Mesendoderm (in vitro differentiated cells): ENCODE data around the gene FOXP2.
"Not testable (repeated sequence)": the region's sequence is repeated elsewhere in the genome, so short reads cannot be mapped to it uniquely, and the experiment has no call there.

Source experiments
- DNase-seq: peaks from one replicate; pipeline ENCODE4 v3.0.0; 2013
- H2AK5ac ChIP-seq: 2 replicates; pipeline ENCODE4 v1.6.1; 2013; ENCODE audit warnings: low read length, inconsistent platforms
- H2BK120ac ChIP-seq: 2 replicates; pipeline ENCODE4 v1.6.1; 2013; ENCODE audit warnings: low read depth, mild to moderate bottlenecking, low read length, moderate library complexity, mixed read lengths
- H2BK15ac ChIP-seq: replicated peaks from 2 replicates; pipeline ENCODE4 v1.6.1; 2013; ENCODE audit warnings: low read depth, mild to moderate bottlenecking, moderate library complexity
- H2BK5ac ChIP-seq: 2 replicates; pipeline ENCODE4 v1.6.1; 2013; ENCODE audit warnings: low read length, inconsistent platforms
- H3K18ac ChIP-seq: 2 replicates; pipeline ENCODE4 v1.6.1; 2013; ENCODE audit warnings: mild to moderate bottlenecking, low read length, mixed read lengths
- H3K23ac ChIP-seq: one replicate; pipeline ENCODE4 v1.6.1; 2013; ENCODE audit warnings: low read length
- H3K27ac ChIP-seq: 2 replicates; pipeline ENCODE4 v1.5.1; 2013; ENCODE audit warnings: low read depth, mild to moderate bottlenecking, inconsistent platforms, low read length, moderate library complexity
- H3K27me3 ChIP-seq: 2 replicates; pipeline ENCODE4 v1.6.1; 2013; ENCODE audit warnings: low read length, control low read depth, mild to moderate bottlenecking, inconsistent platforms; ENCODE audit not compliant: insufficient read depth, poor library complexity
- H3K36me3 ChIP-seq: 2 replicates; pipeline ENCODE4 v1.6.1; 2013; ENCODE audit warnings: low read length, inconsistent platforms; ENCODE audit not compliant: control insufficient read depth, insufficient read depth
- H3K4ac ChIP-seq: one replicate; pipeline ENCODE4 v1.6.1; 2013; ENCODE audit warnings: low read depth, mild to moderate bottlenecking, low read length, moderate library complexity
- H3K4me1 ChIP-seq: 2 replicates; pipeline ENCODE4 v1.6.1; 2013; ENCODE audit warnings: low read depth, low read length, inconsistent platforms; ENCODE audit not compliant: control insufficient read depth
- H3K4me2 ChIP-seq: 2 replicates; pipeline ENCODE4 v1.6.1; 2013; ENCODE audit warnings: low read length
- H3K4me3 ChIP-seq: 2 replicates; pipeline ENCODE4 v1.5.1; 2013; ENCODE audit warnings: mild to moderate bottlenecking, low read length
- H3K56ac ChIP-seq: one replicate; pipeline ENCODE4 v1.6.1; 2013; ENCODE audit warnings: low read length
- H3K79me1 ChIP-seq: 2 replicates; pipeline ENCODE4 v1.6.1; 2013; ENCODE audit warnings: low read length, inconsistent platforms
- H3K79me2 ChIP-seq: 2 replicates; pipeline ENCODE4 v1.6.1; 2013; ENCODE audit warnings: mild to moderate bottlenecking, low read length; ENCODE audit not compliant: control insufficient read depth, insufficient read depth
- H3K9ac ChIP-seq: 2 replicates; pipeline ENCODE4 v1.6.1; 2013; ENCODE audit warnings: low read length, inconsistent platforms
- H4K5ac ChIP-seq: one replicate; pipeline ENCODE4 v1.6.1; 2013; ENCODE audit warnings: low read length
- H4K8ac ChIP-seq: one replicate; pipeline ENCODE4 v1.6.1; 2013; ENCODE audit warnings: low read depth, mild to moderate bottlenecking, control low read depth, low read length, moderate library complexity
- WGBS: extraction: QIAGEN DNeasy Blood & Tissue Kit; methylation state at CpG from one replicate; pipeline ENCODE4 v1.1.7; 2013; ENCODE audit warnings: low lambda C conversion rate, missing lambda C conversion rate; ENCODE audit not compliant: insufficient coverage; ENCODE audit errors: extremely low coverage; 5-methylcytosine and 5-hydroxymethylcytosine counted together

The FOXP2 gene

DNA sequence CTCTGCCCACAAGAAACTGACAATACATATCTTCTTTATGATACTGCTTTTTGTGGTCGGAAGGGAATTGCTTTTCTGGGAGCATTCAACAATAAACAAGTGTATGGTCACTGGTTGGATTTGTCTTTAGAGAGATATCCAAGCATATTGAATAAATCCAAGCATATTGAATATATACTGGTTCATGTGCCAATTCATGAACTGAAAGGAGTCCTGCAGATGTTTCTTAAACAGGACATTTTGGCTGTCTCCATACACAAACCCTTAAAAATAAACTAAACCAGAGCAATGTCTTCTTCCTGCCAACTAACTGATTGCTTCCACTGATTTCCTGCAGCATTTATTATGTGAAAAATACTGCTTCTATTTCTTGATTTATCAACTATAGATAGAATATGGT, 173.9 kb downstream of the FOXP2 start:
- no CpG with 5 or more reads among the region's 1 CpG for WGBS
- no peaks in the 10 kb centered on the region for H3K79me1 ChIP-seq
- no peaks in the 10 kb centered on the region for H3K79me2 ChIP-seq
- H2BK15ac ChIP-seq: no peak overlapping the region
- H2BK120ac ChIP-seq: no peak overlapping the region
- no peaks in the 10 kb centered on the region for H3K4me1 ChIP-seq
- H3K9ac ChIP-seq: no peak overlapping the region
- no peak overlapping the region for H3K23ac ChIP-seq
- DNase-seq: no peak
- H3K27ac ChIP-seq: no peak overlapping the region
- H4K8ac ChIP-seq: no peak overlapping the region
- H2AK5ac ChIP-seq: no peak overlapping the region
- no peak overlapping the region for H4K5ac ChIP-seq
- H3K4ac ChIP-seq: no peak overlapping the region
- H3K4me2 ChIP-seq: no peak overlapping the region
- no peak overlapping the region for H3K18ac ChIP-seq
- no peaks in the 10 kb centered on the region for H3K36me3 ChIP-seq
- H3K4me3 ChIP-seq: no peak overlapping the region
- no peak overlapping the region for H2BK5ac ChIP-seq
- no peak overlapping the region for H3K56ac ChIP-seq
- H3K27me3 ChIP-seq: no peaks in the 10 kb centered on the region

DNA sequence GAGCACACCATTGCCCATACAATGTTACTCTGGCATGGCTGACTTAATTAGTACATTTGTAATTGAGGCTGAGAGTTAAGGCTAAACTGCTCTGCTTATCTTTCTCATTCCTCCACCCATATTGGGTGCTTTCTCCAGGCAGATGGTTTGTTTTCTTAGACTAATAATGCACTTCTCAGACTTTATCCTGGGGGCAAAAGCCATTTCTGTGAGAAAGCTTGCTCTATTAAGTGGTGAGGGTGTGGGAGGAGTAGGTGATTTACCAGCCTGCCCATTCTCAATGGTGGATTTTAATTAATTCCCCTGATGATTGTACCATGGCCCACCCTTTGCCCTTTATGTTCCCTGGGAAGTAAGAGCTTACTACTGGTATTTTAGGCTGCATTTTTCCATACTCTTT, 174.8 kb downstream of the FOXP2 start:
- H3K36me3 ChIP-seq: no peaks in the 10 kb centered on the region
- no peak overlapping the region for H3K18ac ChIP-seq
- no peak overlapping the region for H3K56ac ChIP-seq
- H2BK15ac ChIP-seq: no peak overlapping the region
- H3K4me1 ChIP-seq: no peaks in the 10 kb centered on the region
- no peak overlapping the region for H4K5ac ChIP-seq
- no peak overlapping the region for H3K23ac ChIP-seq
- no peak overlapping the region for H3K27ac ChIP-seq
- H3K79me1 ChIP-seq: no peaks in the 10 kb centered on the region
- H2BK120ac ChIP-seq: no peak overlapping the region
- H2AK5ac ChIP-seq: no peak overlapping the region
- no peak overlapping the region for H3K4me3 ChIP-seq
- no peak overlapping the region for H4K8ac ChIP-seq
- H3K9ac ChIP-seq: no peak overlapping the region
- DNase-seq: no peak
- no peaks in the 10 kb centered on the region for H3K79me2 ChIP-seq
- no peak overlapping the region for H2BK5ac ChIP-seq
- H3K4ac ChIP-seq: no peak overlapping the region
- H3K27me3 ChIP-seq: no peaks in the 10 kb centered on the region
- H3K4me2 ChIP-seq: no peak overlapping the region

DNA sequence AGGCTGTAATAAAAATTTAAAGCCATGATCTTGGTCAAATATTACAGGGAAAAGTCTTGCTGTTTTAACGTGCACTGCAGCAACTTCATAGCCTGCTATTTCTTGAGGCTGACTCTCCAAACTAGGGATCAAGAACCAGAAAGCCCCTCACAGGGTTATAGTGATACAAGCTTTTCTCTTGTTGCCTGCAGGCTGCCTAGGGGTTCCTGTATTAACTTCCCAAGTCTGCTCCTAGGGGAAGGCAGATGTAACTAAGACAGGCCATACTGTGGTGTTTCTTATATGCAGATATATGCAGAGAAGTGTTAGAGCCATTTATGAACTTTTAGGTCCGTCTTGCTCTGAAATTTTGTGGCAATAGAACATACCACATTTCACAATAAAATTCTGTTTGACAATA, 175.7 kb downstream of the FOXP2 start:
- Histone ChIP-seq H3K4me1 (no peaks in the 10 kb centered on the region), H3K23ac (no peak overlapping the region), H3K4ac (no peak overlapping the region), H3K27ac (no peak overlapping the region), H2BK120ac (no peak overlapping the region), H3K36me3 (no peaks in the 10 kb centered on the region), H4K8ac (no peak overlapping the region), H4K5ac (no peak overlapping the region), H2BK5ac (no peak overlapping the region), H2AK5ac (no peak overlapping the region), H3K79me2 (no peaks in the 10 kb centered on the region), H3K18ac (no peak overlapping the region), H3K27me3 (no peaks in the 10 kb centered on the region), H2BK15ac (no peak overlapping the region), H3K4me2 (no peak overlapping the region), H3K4me3 (no peak overlapping the region), H3K56ac (no peak overlapping the region), H3K9ac (no peak overlapping the region), H3K79me1 (no peaks in the 10 kb centered on the region)
- no CpG with 5 or more reads among the region's 2 CpGs for WGBS
- DNase-seq: peak; percentile 16

GRCh38 chr7:114598946-114599345, 184.3 kb downstream of the FOXP2 start:
- Histone ChIP-seq H3K79me2 (no peaks in the 10 kb centered on the region), H2BK15ac (no peak overlapping the region), H4K8ac (no peak overlapping the region), H3K27ac (no peak overlapping the region), H3K4me1 (no peaks in the 10 kb centered on the region), H3K56ac (no peak overlapping the region), H2BK120ac (no peak overlapping the region), H2AK5ac (no peak overlapping the region), H3K23ac (no peak overlapping the region), H3K4me3 (no peak overlapping the region), H3K18ac (no peak overlapping the region), H3K79me1 (no peaks in the 10 kb centered on the region), H3K36me3 (no peaks in the 10 kb centered on the region), H3K9ac (no peak overlapping the region), H3K4me2 (no peak overlapping the region), H4K5ac (no peak overlapping the region), H3K4ac (no peak overlapping the region), H2BK5ac (no peak overlapping the region), H3K27me3 (no peaks in the 10 kb centered on the region)
- no CpG with 5 or more reads among the region's 4 CpGs for WGBS
- DNase-seq: no peak

DNA sequence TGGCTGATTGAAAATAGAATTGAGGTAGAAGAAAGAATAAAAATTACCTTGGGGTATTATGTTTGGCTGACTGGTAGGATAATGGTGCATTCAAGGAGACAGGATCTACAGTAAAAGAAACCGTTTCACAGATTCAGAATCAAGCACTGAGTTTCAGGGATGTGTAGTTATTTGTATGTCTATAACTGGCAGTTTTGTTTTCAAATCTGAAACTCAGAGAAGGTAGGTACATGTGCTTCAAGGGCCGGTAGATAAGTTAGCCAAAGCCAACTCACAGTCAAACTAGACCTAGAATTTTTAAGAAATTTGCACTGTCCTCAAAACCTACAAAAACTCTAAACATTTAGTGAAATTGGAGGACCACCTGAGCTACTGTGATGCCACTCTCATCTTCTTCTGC, 191.5 kb downstream of the FOXP2 start:
- no peak overlapping the region for H3K4ac ChIP-seq
- no peaks in the 10 kb centered on the region for H3K4me1 ChIP-seq
- no CpG with 5 or more reads among the region's 2 CpGs for WGBS
- H4K8ac ChIP-seq: no peak overlapping the region
- DNase-seq: no peak
- no peak overlapping the region for H3K18ac ChIP-seq
- H3K27ac ChIP-seq: no peak overlapping the region
- no peaks in the 10 kb centered on the region for H3K79me2 ChIP-seq
- H2BK120ac ChIP-seq: no peak overlapping the region
- H4K5ac ChIP-seq: no peak overlapping the region
- H2BK5ac ChIP-seq: no peak overlapping the region
- no peak overlapping the region for H2BK15ac ChIP-seq
- H3K4me2 ChIP-seq: no peak overlapping the region
- no peak overlapping the region for H3K4me3 ChIP-seq
- no peaks in the 10 kb centered on the region for H3K79me1 ChIP-seq
- H3K9ac ChIP-seq: no peak overlapping the region
- H3K27me3 ChIP-seq: no peaks in the 10 kb centered on the region
- H3K56ac ChIP-seq: no peak overlapping the region
- no peak overlapping the region for H3K23ac ChIP-seq
- H2AK5ac ChIP-seq: no peak overlapping the region
- no peaks in the 10 kb centered on the region for H3K36me3 ChIP-seq

DNA sequence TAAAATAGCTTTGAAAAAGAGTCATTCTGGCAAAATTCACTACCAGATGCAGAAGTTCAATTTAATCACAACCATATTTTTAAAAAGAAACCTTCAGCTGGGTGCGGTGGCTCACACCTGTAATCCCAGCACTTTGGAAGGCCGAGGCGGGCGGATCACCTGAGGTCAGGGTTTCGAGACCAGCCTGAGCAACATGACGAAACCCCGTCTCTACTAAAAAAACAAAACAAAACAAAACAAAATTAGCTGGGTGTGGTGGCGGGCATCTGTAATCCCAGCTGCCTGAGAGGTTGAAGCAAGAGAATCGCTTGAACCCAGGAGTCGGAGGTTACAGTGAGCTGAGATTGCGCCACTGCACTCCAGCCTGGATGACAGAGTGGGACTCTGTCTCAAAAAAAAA, 194.2 kb downstream of the FOXP2 start:
- not testable (repeated sequence) for H4K5ac ChIP-seq, H3K18ac ChIP-seq, H3K4me3 ChIP-seq, H3K4me1 ChIP-seq, H3K4ac ChIP-seq, DNase-seq, H3K56ac ChIP-seq, H2BK120ac ChIP-seq, H3K27ac ChIP-seq, H3K23ac ChIP-seq, H2BK15ac ChIP-seq, H3K36me3 ChIP-seq, H3K79me2 ChIP-seq, H3K27me3 ChIP-seq, H2AK5ac ChIP-seq, H2BK5ac ChIP-seq, H3K79me1 ChIP-seq, H4K8ac ChIP-seq, H3K4me2 ChIP-seq, H3K9ac ChIP-seq
- WGBS: no CpG with 5 or more reads among the region's 11 CpGs
